GM12874 (cell line): ENCODE results near the gene AMOTL2.

Experiments
- CTCF ChIP-seq: IDR thresholded peaks from 2 replicates; pipeline ENCODE4 v1.5.1; 2011; ENCODE audit warnings: low read depth, mild to moderate bottlenecking, control low read depth, low read length, moderate library complexity; ENCODE audit not compliant: insufficient read depth

The AMOTL2 gene

GRCh38 chr3:134359121-134360010, 14.9 kb downstream of the AMOTL2 start:
- no peak for TF ChIP-seq CTCF

DNA sequence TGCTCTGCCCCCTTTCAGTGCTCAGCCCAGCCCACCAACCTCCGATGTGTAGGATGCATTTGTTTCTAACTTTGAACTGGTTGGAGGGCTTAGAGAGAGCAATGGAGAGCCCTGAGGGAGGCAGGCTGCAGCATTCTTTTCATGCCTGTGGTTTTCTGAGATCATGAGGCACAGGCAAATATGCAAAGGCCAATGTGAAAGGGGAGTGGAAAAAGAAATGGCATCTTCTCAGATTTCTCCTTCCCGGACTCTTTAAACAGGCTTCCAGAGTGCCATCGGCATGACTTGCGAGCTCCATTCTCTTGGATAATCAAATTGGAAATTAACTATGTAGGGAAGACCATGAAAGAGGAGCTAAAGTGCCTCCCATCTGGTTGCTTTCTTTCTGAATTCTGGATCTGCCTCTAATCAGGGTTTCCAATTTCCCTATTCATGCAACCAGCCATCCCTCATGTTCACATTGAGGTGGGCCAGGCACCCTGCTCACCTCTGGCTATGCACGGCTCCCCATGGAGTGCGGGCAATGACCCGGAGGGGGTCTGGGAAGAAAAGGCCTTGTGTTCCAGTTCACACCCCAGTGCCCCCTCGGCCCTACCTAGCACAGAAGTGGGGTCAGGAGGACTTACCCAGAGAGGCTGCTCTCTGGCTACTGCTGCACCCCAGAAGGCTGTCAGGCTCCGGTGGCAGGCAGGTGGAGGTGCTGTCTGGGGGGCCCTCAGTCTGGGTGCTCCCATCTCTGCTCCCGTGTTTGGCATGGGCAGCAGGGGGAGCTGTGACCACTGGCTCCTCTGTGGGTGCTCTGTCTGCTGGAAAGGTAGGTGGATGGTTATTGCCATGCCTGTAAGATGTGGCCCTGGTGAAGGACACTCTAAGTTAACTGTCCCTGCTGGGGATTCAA, 16.1 kb downstream of the AMOTL2 start:
- TF ChIP-seq CTCF, result peak; percentile 45

GRCh38 chr3:134357261-134357913, 16.9 kb downstream of the AMOTL2 start:
- no peak for TF ChIP-seq CTCF

GRCh38 chr3:134356411-134357040, 17.7 kb downstream of the AMOTL2 start:
- TF ChIP-seq CTCF, result no peak

DNA sequence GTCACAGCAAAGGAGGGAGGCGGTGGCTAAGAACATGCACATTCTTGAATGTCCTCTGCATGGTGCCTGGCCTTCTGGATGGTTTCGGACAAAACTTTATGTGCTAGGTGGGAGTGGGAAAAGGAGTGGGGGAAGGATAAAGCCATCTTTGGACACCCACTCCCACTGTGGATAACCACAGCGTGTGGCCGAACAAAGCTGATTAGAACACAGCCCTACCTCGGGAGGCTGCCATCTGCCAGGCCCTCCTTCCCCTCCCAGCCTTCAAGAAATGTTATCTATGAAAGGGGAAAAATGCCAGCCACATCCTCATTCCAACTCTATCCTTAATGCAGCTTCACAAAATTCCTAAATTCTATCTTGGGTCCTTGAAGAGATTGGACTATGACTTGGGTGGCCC, 18.8 kb downstream of the AMOTL2 start:
- no peak for TF ChIP-seq CTCF

GRCh38 chr3:134354612-134355251, 19.5 kb downstream of the AMOTL2 start:
- TF ChIP-seq CTCF, result no peak
